GM12892 (cell line): ENCODE measurements around the gene PLXNB1.

Experiments used
- POLR2A ChIP-seq: IDR thresholded peaks from 2 replicates; pipeline ENCODE4 v1.6.1; 2011; ENCODE audit warnings: low read depth, low read length, control low read depth
- POLR2AphosphoS5 ChIP-seq: IDR thresholded peaks from 2 replicates; pipeline ENCODE4 v1.6.1; 2011; ENCODE audit warnings: low read depth, low read length, control low read depth
- TAF1 ChIP-seq: IDR thresholded peaks from 2 replicates; pipeline ENCODE4 v1.6.1; 2011; ENCODE audit warnings: low read depth, mild to moderate bottlenecking, control low read depth, low read length, borderline replicate concordance

DNA sequence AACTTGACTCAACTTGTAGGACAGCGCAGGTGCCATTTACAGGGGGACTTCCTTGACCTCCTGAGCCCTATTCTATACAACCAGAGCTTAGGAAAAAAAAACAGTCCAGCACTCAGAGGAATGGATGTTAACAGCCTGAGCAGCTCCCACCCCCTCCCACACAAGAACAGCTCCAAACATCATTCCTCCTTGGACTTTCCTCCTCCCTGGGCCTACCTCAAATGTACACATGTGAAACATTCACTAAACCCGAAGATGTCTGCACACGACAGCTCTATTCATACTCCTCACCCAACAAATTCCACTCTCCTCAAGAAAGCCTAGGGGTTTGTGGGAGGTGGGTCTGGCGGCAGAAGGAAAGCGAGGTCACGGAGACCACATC, 16.1 kb upstream of the PLXNB1 start:
- TF ChIP-seq POLR2A: no peak
- TF ChIP-seq TAF1: no peak
- TF ChIP-seq POLR2AphosphoS5: no peak
